Small intestine (tissue), 7 donors: ENCODE results near the gene PPP1CA. TPM values are rescaled to one million over a fixed set of nuclear protein-coding genes. Genes with fewer than 3 reads are reported as not detected.

Source experiments
- DNase-seq, 2 donors: peaks; one replicate each; pipeline versions ENCODE4 v3.0.0 to v3.0.0-alpha.2; 2013
- FAIRE-seq: peaks from 2 replicates; lab custom pipeline; 2012; peaks lifted over from hg19 to GRCh38; lab: Jason Lieb, UNC
- H3K27ac ChIP-seq, 3 donors: one replicate each; pipeline ENCODE4 v1.5.1; 2013; ENCODE audit warnings: low read length in 2 of 3, mild to moderate bottlenecking in 2 of 3, control low read depth in 1 of 3, inconsistent platforms in 1 of 3, low read depth in 1 of 3, moderate library complexity in 1 of 3
- H3K27me3 ChIP-seq, 3 donors: one replicate each; pipeline ENCODE4 v1.6.1; 2013; ENCODE audit warnings: low read length in 3 of 3, inconsistent platforms in 1 of 3; ENCODE audit not compliant: control insufficient read depth in 3 of 3, insufficient read depth in 3 of 3
- H3K36me3 ChIP-seq, 3 donors: one replicate each; pipeline ENCODE4 v1.6.1; 2013; ENCODE audit warnings: low read length in 3 of 3, inconsistent platforms in 1 of 3, low read depth in 1 of 3, mild to moderate bottlenecking in 1 of 3, moderate library complexity in 1 of 3; ENCODE audit not compliant: control insufficient read depth in 3 of 3, insufficient read depth in 2 of 3
- H3K4me1 ChIP-seq, 3 donors: one replicate each; pipeline ENCODE4 v1.6.1; 2013; ENCODE audit warnings: low read length in 2 of 3, inconsistent platforms in 1 of 3, low read depth in 1 of 3, mild to moderate bottlenecking in 1 of 3, moderate library complexity in 1 of 3; ENCODE audit not compliant: control insufficient read depth in 3 of 3, insufficient read depth in 2 of 3
- H3K4me3 ChIP-seq, 3 donors: one replicate each; pipeline ENCODE4 v1.5.1; 2013; ENCODE audit warnings: low read length in 3 of 3, control low read depth in 1 of 3, inconsistent platforms in 1 of 3, low read depth in 1 of 3, mild to moderate bottlenecking in 1 of 3, moderate library complexity in 1 of 3
- H3K9me3 ChIP-seq, 2 donors: one replicate each; pipeline ENCODE4 v1.6.1; 2013; ENCODE audit warnings: low read depth in 1 of 2, low read length in 1 of 2; ENCODE audit not compliant: control insufficient read depth in 2 of 2, insufficient read depth in 1 of 2
- WGBS, 3 donors: extraction: QIAGEN DNeasy Blood & Tissue Kit; methylation state at CpG; one replicate each; pipeline ENCODE4 v1.1.7; 2013; 5-methylcytosine and 5-hydroxymethylcytosine counted together
- polyA plus RNA-seq, 4 donors: library from polyadenylated mRNA; stranded (reverse) in 3 of 4; unstranded in 1 of 4; fragments of 200-250 nt in 3 of 4; fragments of 120-200 nt in 1 of 4; gene quantifications; one replicate each; pipeline versions ENCODE4 v1.2.1 to v1.2.3, GENCODE V29; 2013
- donor health status: healthy with polysubstance abuse.
- donor health status: control.
- donor health status: control.
- donor health status: Bipolar disorder and iron deficiency.
- donor health status: healthy.

The PPP1CA gene
- polyA plus RNA-seq, 4 donors, result 123 to 211 (median 187) TPM

- no peak for DNase-seq
- FAIRE-seq, result no peak
- Histone ChIP-seq H3K4me3 (no peak overlapping the region), H3K4me1 (peaks cover 0 to 19% (median 0%) of the 10 kb centered on the region in 3 donors), H3K27ac (no peak overlapping the region), H3K27me3 (peaks cover 0 to 2% (median 0%) of the 10 kb centered on the region in 3 donors), H3K36me3 (no peaks in the 10 kb centered on the region), H3K9me3 (no peaks in the 10 kb centered on the region)
- 74 to 81% (median 78%) methylated on average over 13 of the region's 13 CpGs for WGBS, 3 donors
Measured at GRCh38 chr11:67381244-67381972, 20.2 kb downstream of the PPP1CA start.

GRCh38 chr11:67379061-67380058, 22.3 kb downstream of the PPP1CA start:
- FAIRE-seq, result no peak

GRCh38 chr11:67378544-67378943, 23.1 kb downstream of the PPP1CA start:
- Histone ChIP-seq H3K27me3 (peaks cover 0 to 9% (median 0%) of the 10 kb centered on the region in 3 donors), H3K36me3 (peaks cover 0 to 2% (median 0%) of the 10 kb centered on the region in 3 donors), H3K27ac (no peak overlapping the region), H3K4me3 (no peak overlapping the region), H3K9me3 (no peaks in the 10 kb centered on the region), H3K4me1 (peaks cover 3 to 36% (median 8%) of the 10 kb centered on the region in 3 donors)
- WGBS, 3 donors, result 94 to 98% (median 94%) methylated on average over 4 of the region's 4 CpGs
- FAIRE-seq (no peak), DNase-seq (no peak)

More at GRCh38 chr11:67379061-67380058, 22.3 kb downstream of the PPP1CA start:
- Histone ChIP-seq H3K4me1 (peaks cover 0 to 28% (median 5%) of the 10 kb centered on the region in 3 donors), H3K27ac (peak overlapping the region in 1 of 3 donors; percentile 47), H3K9me3 (no peaks in the 10 kb centered on the region), H3K4me3 (no peak overlapping the region), H3K27me3 (peaks cover 0 to 9% (median 0%) of the 10 kb centered on the region in 3 donors), H3K36me3 (peaks cover 0 to 2% (median 0%) of the 10 kb centered on the region in 3 donors)
- DNase-seq, result peak; percentile 34 to 80
- 55 to 70% (median 61%) methylated on average over 19 to 23 of the region's 23 CpGs for WGBS, 3 donors

GRCh38 chr11:67376873-67377808, 24.5 kb downstream of the PPP1CA start:
- WGBS, 3 donors, result 78 to 84% (median 81%) methylated on average over 6 of the region's 6 CpGs
- peaks cover 0 to 9% (median 0%) of the 10 kb centered on the region in 3 donors for H3K27me3 ChIP-seq
- H3K36me3 ChIP-seq, result peaks cover 0 to 2% (median 0%) of the 10 kb centered on the region in 3 donors
- no peaks in the 10 kb centered on the region for H3K9me3 ChIP-seq
- FAIRE-seq, result no peak
- H3K27ac ChIP-seq, result no peak overlapping the region
- no peak overlapping the region for H3K4me3 ChIP-seq
- DNase-seq, result no peak
- H3K4me1 ChIP-seq, result peaks cover 3 to 35% (median 8%) of the 10 kb centered on the region in 3 donors

DNA sequence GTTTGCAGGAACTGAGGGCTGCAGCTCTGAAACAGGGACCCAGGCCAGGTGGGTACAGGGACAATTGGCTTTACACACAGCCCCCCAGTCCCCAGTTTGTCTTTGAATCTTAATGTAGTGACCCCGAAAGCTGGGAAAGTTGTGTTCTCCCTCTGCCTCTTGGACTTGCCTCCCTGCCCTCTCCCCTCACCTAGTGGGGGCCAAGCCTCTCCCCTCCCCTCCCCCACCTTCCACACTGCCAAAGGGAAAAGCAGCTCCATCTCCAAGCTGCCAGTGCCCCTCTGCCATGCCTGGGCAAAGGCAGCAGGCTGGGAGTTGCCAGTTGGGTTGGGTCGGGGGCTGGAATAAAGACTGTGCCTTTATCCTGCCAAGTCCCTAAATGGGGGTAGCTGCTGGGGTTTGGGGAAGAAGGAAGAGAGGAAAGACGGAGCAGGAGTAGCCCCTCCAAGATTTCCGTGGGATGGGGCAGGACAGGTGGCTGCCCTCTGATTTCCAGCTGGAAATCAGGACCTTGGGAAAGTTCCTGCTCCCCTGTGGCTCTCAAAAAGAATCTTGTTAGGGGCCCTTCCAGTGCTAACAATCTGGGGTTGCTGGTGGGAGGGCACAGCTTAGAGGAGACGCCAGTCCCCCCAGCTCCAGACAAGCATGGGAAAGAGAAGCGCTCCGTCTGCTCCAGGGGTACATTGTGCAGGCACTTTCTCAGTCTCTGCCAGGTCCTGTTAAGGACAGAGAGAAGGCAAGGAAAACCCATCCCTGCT, 25.4 kb downstream of the PPP1CA start:
- Histone ChIP-seq H3K27ac (no peak overlapping the region), H3K4me1 (peaks cover 3 to 44% (median 8%) of the 10 kb centered on the region in 3 donors), H3K9me3 (no peaks in the 10 kb centered on the region), H3K27me3 (peaks cover 0 to 9% (median 0%) of the 10 kb centered on the region in 3 donors), H3K4me3 (no peak overlapping the region), H3K36me3 (peaks cover 0 to 2% (median 0%) of the 10 kb centered on the region in 3 donors)
- 83 to 87% (median 85%) methylated on average over 7 of the region's 7 CpGs for WGBS, 3 donors
- no peak for DNase-seq
- no peak for FAIRE-seq

DNA sequence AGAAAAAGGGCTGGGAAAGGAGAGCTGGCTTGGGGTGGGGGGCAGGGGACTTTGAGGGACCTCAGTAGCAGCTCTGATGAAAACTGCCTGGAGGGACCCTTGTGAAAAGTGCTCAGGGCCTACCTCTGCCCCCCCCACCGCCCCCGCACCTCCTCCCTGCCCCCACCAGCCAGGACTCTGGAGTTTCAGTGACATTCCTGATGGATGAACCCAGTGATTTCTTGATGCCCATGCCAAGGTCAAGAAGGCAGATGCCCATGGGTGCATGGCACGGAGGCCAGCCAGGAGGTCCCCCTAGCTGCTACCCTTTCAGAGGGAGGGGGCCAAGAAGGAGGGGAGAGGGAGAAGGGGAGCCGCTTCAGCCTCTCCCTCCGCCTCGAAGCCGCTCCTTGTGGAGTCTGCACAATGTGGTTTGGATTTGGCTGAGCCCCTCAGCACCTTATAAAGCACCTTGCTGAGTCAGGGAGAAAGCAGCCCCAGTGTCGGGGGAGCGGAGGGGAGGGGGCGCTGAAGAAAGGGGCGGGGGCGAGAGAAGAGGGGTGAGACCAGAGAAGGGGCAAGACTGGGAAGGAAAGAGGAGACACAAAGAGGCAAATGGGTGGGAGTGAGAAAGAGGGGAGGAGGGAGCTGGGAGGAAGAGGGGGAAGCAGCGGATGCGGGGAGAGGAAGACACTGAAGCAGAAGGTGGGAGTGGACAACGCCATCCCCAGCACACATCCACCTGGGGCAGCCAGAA, 26.2 kb downstream of the PPP1CA start:
- Histone ChIP-seq H3K27me3 (peaks cover 0 to 9% (median 0%) of the 10 kb centered on the region in 3 donors), H3K36me3 (peaks cover 0 to 10% (median 0%) of the 10 kb centered on the region in 3 donors), H3K4me1 (peaks cover 3 to 51% (median 8%) of the 10 kb centered on the region in 3 donors), H3K9me3 (no peaks in the 10 kb centered on the region), H3K4me3 (no peak overlapping the region), H3K27ac (no peak overlapping the region)
- no peak for DNase-seq
- 61 to 79% (median 77%) methylated on average over 15 of the region's 15 CpGs for WGBS, 3 donors
- FAIRE-seq, result no peak
